AG09309 (cell line): ENCODE data around the gene MAJIN.
"Not testable (repeated sequence)": the region's sequence is repeated elsewhere in the genome, so short reads cannot be mapped to it uniquely, and the experiment has no call there.

Source experiments
- DNase-seq: peaks from one replicate; pipeline ENCODE4 v3.0.0-alpha.2; 2010; ENCODE audit warnings: low read depth
- H3K4me3 ChIP-seq: 2 replicates; pipeline ENCODE4 v1.5.1; 2011; ENCODE audit warnings: mild to moderate bottlenecking, low read depth, low read length, moderate library complexity; ENCODE audit not compliant: control insufficient read depth
- TF ChIP-seq, protein P1 (sequence below): IDR thresholded peaks from 2 replicates; pipeline ENCODE4 v1.5.1; 2011; ENCODE audit warnings: mild to moderate bottlenecking, low read depth, low read length, inconsistent platforms; ENCODE audit not compliant: insufficient read depth, control insufficient read depth; ENCODE audit errors: missing control alignments

Gene MAJIN

GRCh38 chr11:65014726-65015227 is 42.9 kb upstream of the MAJIN start:
- no peak for DNase-seq
- TF ChIP-seq, protein P1, sequence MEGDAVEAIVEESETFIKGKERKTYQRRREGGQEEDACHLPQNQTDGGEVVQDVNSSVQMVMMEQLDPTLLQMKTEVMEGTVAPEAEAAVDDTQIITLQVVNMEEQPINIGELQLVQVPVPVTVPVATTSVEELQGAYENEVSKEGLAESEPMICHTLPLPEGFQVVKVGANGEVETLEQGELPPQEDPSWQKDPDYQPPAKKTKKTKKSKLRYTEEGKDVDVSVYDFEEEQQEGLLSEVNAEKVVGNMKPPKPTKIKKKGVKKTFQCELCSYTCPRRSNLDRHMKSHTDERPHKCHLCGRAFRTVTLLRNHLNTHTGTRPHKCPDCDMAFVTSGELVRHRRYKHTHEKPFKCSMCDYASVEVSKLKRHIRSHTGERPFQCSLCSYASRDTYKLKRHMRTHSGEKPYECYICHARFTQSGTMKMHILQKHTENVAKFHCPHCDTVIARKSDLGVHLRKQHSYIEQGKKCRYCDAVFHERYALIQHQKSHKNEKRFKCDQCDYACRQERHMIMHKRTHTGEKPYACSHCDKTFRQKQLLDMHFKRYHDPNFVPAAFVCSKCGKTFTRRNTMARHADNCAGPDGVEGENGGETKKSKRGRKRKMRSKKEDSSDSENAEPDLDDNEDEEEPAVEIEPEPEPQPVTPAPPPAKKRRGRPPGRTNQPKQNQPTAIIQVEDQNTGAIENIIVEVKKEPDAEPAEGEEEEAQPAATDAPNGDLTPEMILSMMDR = no peak
- H3K4me3 ChIP-seq = peak overlapping the region; percentile 82

DNA sequence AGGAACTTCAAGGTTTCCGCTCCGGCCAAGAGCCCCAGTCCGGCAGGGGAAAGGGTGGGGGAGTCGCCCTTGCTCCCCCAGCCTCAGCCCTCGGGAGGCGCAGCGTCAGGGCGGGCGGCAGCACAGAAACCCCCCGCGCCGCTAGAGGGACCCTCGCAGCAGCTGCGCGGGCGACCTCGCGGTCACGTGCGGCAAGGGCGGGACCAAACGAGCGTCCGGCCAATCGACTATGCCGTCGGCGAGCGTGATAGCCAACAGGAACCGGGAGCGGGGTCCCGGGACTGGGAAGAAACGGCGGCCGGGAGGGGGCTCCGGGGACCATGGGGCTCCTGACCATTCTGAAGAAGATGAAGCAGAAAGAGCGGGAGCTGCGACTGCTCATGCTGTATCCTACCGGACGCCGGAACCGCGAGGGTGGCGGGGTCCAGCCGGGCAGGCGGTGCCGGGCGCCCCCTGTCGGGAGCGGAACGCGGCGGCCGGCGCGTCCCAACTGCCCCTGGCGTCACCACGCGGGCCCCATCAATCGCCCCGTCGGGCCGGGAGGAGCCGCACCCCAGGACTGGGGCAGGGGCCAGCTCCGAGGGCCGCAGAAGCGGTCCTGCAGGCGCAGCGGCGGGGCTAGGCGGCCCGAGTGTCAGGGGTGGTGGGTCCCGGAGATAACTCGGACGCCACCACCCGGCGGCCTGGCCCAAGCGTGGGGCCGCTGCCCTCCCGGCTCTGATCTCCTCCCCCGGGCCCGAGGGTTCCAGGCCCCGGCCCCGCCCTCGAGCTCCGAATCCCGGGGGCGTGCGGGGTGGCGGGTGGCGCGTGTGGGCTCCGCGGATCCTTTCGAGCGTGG is 42.2 kb upstream of the MAJIN start, which contains the start of gene ARL2:
TSS of gene ARL2 (plus strand) at position 273 of the 838 bp plus-strand sequence. CDS start at position 321, 48 bp downstream.
- H3K4me3 ChIP-seq = peak within 1 kb of the TSS; percentile 82
- TF ChIP-seq, protein P1 = peak; percentile 53
- peak; percentile 45 for DNase-seq

GRCh38 chr11:65013130-65013887 is 41.4 kb upstream of the MAJIN start:
- peak; percentile 45 for DNase-seq
- TF ChIP-seq, protein P1 = peak; percentile 93
- peak overlapping the region; percentile 82 for H3K4me3 ChIP-seq

GRCh38 chr11:65008873-65009272 is 37.0 kb upstream of the MAJIN start:
- TF ChIP-seq, protein P1 = no peak
- no peak for DNase-seq
- H3K4me3 ChIP-seq = no peak overlapping the region

GRCh38 chr11:65008016-65008415 is 36.1 kb upstream of the MAJIN start:
- DNase-seq = no peak
- H3K4me3 ChIP-seq = no peak overlapping the region

DNA sequence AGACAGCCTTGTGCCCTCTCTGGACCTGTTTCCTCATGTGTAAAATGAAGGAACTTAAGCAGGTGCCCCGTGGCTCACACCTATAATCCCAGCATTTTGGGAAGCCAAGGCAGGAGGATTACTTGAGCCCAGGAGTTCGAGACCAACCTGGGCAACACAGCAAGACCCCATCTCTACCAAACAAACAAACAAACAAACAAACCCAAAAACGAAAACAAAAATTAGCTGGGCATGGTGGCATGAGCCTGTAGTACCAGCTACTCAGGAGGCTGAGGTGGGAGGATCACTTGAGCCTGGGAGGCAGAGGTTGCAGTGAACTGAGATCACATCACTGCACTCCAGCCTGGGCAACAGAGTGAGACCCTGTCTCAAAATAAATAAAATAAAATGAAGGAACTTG is 32.1 kb upstream of the MAJIN start:
- H3K4me3 ChIP-seq, DNase-seq: not testable (repeated sequence)

More at GRCh38 chr11:65008016-65008415, 36.1 kb upstream of the MAJIN start:
- TF ChIP-seq, protein P1 = no peak

GRCh38 chr11:65003282-65003681 is 31.4 kb upstream of the MAJIN start:
- no peak for DNase-seq
- TF ChIP-seq, protein P1 = no peak
- no peak overlapping the region for H3K4me3 ChIP-seq
